ENCODE results near the gene TNS3. TPM values are rescaled to one million over a fixed set of nuclear protein-coding genes. Genes with fewer than 3 reads are reported as not detected.

TNS3 gene
- total RNA-seq, result 87.6 and 124 TPM in 2 replicates

DNA sequence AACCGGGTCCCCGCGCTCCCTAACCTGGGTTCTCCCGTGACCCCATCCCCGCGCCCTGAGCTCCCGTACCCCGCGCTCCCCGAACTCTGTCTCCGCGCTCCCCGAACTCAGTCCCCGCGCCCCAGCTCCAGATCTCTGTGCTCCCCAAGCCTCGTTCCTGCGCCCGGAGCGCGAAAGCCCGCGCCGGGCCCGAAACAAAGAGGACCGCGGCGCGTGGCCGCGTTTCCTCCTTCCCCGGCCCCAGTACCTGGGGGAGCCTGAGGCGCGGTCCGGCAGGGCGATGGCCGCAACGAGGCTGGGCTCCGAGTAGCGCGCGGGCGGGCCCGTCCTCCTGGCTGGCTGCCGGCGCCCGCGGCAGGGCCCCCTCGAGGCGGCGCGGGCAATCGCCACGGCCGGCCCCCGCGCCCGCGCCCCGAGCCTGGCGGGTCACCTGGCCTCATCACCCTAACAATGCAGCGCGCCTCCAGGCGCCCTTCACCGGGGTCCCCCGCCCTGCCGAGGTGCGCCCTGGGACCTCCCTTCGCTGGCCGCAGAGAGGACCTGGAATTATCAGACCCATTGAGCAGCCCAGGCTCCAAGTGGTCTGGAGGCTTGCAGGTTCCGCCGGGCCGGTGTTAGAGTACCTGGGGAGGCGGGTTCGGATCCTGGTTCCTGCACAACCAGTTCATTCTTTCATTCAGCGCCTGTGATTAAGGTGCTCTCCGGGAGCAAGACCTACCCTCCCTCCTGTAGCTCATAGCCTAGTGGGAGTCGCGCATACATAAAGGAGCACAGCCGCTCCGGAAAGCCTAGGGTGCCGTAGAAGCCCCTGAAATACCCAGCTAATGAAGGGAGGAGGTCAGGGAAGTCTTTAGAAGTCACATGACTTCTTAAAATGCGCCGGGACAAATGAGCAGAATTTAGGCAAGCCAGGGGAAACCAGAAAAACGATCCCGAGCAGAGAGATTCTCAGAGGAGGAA is at the start of gene TNS3:
Gene TNS3 (minus strand): TSS at position 308 of the 960 bp plus-strand sequence. CDS start 142,475 bp downstream, outside the sequence.

Measured in placental epithelial cell (primary cell).